ENCODE results near the gene RTP5. TPM values are rescaled to one million over a fixed set of nuclear protein-coding genes. Genes with fewer than 3 reads are reported as not detected.
"Not testable (repeated sequence)": the region's sequence is repeated elsewhere in the genome, so short reads cannot be mapped to it uniquely, and the experiment has no call there.

The RTP5 gene
- total and polyA plus RNA-seq, 12 donors, result 0.15 TPM; not detected in 11

DNA sequence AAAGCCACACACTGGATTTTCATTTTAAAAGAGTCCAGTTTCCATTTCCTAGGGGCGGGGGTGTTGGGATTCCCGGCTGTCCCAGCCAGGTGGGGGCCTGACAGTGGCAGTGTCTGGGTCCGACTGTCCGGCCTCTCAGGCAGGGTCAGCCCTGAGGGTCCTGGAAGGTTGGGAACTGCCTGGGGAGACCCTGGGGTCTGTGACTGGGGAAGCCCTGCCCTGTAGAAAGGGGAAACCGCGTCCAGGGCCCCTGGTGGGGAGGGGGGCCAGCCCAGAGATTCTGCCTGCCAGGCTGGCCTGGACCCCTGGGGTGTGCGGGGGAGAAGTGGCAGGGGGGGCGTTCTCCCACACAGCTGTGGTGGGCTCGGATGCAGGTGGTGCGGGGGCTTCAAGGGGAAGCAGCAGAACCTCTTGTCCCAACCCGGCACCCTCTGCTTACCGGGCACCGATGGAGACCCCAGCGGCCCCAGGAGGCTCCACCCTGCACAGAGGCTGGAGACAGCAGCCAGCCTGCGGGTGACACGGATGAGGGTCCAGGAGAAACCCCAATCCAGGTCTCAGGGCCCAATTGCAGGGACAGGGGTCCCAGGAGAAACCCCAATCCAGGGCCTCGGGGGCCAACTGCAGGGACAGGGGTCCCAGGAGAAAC is 4.9 kb downstream of the RTP5 start:
- no peaks in the 10 kb centered on the region for H3K36me3 ChIP-seq
- DNase-seq, result peak in 1 of 2 donors; percentile 12
- intact Hi-C loops (cut with DNase I), result loop anchor here in 3 of 10 donors (10.0 kb wide), 2 partner anchors 140 to 150 kb away; partner anchors contain the start of gene D2HGDH (in 2 of the 3)
- peaks cover 0 to 4% (median 0%) of the 10 kb centered on the region in 9 donors for H3K4me1 ChIP-seq
- no peak overlapping the region for H3K27ac ChIP-seq
- H3K4me3 ChIP-seq, result no peak overlapping the region
- TF ChIP-seq, protein P1, sequence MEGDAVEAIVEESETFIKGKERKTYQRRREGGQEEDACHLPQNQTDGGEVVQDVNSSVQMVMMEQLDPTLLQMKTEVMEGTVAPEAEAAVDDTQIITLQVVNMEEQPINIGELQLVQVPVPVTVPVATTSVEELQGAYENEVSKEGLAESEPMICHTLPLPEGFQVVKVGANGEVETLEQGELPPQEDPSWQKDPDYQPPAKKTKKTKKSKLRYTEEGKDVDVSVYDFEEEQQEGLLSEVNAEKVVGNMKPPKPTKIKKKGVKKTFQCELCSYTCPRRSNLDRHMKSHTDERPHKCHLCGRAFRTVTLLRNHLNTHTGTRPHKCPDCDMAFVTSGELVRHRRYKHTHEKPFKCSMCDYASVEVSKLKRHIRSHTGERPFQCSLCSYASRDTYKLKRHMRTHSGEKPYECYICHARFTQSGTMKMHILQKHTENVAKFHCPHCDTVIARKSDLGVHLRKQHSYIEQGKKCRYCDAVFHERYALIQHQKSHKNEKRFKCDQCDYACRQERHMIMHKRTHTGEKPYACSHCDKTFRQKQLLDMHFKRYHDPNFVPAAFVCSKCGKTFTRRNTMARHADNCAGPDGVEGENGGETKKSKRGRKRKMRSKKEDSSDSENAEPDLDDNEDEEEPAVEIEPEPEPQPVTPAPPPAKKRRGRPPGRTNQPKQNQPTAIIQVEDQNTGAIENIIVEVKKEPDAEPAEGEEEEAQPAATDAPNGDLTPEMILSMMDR (IDR thresholded peaks at IDR 0.05), result no peak
- H3K27me3 ChIP-seq, result peaks cover 0 to 10% (median 0%) of the 10 kb centered on the region in 7 donors
- ATAC-seq, result no peak
- 94 to 96% methylated on average over 17 of the region's 17 CpGs for WGBS, 2 donors
- H3K9me3 ChIP-seq, result peaks cover 0 to 4% (median 0%) of the 10 kb centered on the region in 11 donors

DNA sequence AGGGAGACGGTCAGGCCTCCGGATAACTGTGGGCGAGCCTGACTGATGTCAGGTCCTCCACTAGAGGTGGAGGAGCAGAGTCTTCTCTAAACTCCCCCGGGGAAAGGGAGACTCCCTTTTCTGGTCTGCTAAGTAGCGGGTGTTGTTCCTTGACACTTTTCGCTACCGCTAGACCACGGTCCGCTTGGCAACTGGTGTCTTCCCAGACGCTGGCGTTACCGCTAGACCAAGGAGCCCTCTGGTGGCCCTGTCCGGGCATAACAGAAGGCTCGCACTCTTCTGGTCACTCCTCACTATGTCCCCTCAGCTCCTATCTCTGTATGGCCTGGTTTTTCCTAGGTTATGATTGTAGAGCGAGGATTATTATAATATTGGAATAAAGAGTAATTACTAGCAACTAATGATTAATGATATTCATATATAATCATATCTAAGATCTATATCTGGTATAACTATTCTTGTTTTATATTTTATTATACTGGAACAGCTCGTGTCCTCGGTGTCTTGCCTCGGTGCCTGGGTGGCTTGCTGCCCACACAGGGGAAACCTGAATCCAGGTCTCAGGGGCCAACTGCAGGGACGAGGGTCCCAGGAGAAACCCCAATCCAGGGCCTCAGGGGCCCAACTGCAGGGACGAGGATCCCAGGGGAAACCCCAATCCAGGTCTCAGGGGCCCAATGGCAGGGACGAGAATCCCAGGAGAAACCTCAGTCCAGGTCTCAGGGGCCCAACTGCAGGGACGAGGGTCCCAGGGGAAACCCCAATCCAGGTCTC is 6.4 kb downstream of the RTP5 start:
- intact Hi-C loops (cut with DNase I), result loop anchor here in 7 of 10 donors (5.0 to 10.0 kb wide), 5 partner anchors 141 to 174 kb away; partner anchors contain the start of genes D2HGDH (in 4 of the 7) and ING5 (in 1 of the 7)

DNA sequence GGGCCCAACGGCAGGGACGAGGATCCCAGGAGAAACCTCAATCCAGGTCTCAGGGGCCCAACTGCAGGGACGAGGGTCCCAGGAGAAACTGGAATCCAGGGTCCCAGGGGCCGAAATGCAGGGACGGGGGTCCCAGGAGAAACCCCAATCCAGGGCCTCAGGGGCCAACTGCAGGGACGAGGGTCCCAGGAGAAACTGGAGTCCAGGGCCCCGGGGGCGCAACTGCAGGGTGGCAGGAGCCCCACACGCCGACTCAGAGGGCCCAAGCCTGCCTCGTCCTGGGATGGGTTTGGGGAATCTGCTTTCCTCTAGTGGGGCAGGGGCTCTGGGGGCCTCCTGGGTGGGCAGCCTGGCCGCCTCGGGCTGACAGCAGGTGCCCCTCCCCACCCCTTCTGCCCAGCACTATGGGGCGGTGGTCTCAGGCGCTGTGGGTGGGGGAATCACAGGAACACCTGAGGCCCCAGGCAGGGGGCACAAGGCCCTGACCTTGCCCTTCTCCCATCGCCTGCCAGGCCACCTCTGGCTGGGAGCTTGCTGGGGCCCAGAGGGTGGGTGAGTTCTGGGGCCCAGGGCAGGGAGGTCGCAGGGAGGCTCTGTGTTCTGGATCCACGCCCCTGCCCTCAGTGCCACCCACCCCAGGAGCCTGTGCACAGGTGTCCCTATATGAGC is 7.1 kb downstream of the RTP5 start:
- Histone ChIP-seq H3K27me3 (peaks cover 0 to 2% (median 0%) of the 10 kb centered on the region in 7 donors), H3K4me1 (peaks cover 0 to 11% (median under 1%) of the 10 kb centered on the region in 9 donors), H3K9me3 (peaks cover 0 to 4% (median 0%) of the 10 kb centered on the region in 11 donors), H3K27ac (no peak overlapping the region), H3K4me3 (no peak overlapping the region), H3K36me3 (no peaks in the 10 kb centered on the region)
- DNase-seq (peak in 1 of 2 donors; percentile 10), ATAC-seq (no peak)
- intact Hi-C loops (cut with DNase I), result loop anchor here in 7 of 10 donors (5.0 to 10.0 kb wide), 5 partner anchors 142 to 174 kb away; partner anchors contain the start of genes D2HGDH (in 4 of the 7) and ING5 (in 1 of the 7)
- TF ChIP-seq, protein P1 (IDR thresholded peaks at IDR 0.05), result no peak
- 84 to 86% methylated on average over 18 of the region's 18 CpGs for WGBS, 2 donors

More for the DNA sequence above, 6.4 kb downstream of the RTP5 start:
- peak in 1 of 2 donors; percentile 55 for DNase-seq
- H3K27ac ChIP-seq, H3K36me3 ChIP-seq, H3K9me3 ChIP-seq, H3K27me3 ChIP-seq, ATAC-seq, H3K4me3 ChIP-seq, H3K4me1 ChIP-seq: not testable (repeated sequence)
- TF ChIP-seq, protein P1 (IDR thresholded peaks at IDR 0.05), result peak in 7 of 9 donors; percentile 29 to 56 (median 48)
- 56 to 83% methylated on average over 12 to 20 of the region's 22 CpGs for whole genome bisulfite sequencing, 2 donors

Data from heart right ventricle (tissue), 16 donors.